ENCODE data around the gene VSIR.

Gene VSIR

GRCh38 chr10:71773221-71773971 is at the start of gene VSIR:
Gene VSIR, minus strand, starts transcription at chr10:71773520. Its CDS starts 81 bp downstream, at chr10:71773439.
- peak; percentile 96 for DNase-seq

- no peak for DNase-seq
Measured at GRCh38 chr10:71821909-71822763, 48.8 kb upstream of the VSIR start.

GRCh38 chr10:71820966-71821365 is 47.6 kb upstream of the VSIR start:
- DNase-seq: no peak

- no peak for DNase-seq
Measured at GRCh38 chr10:71819985-71820384, 46.7 kb upstream of the VSIR start.

- no peak for DNase-seq
Measured at GRCh38 chr10:71819441-71819861, 46.1 kb upstream of the VSIR start.

GRCh38 chr10:71818674-71819260 is 45.4 kb upstream of the VSIR start:
- no peak for DNase-seq

GRCh38 chr10:71817831-71818655 is 44.7 kb upstream of the VSIR start:
- no peak for DNase-seq

- DNase-seq: no peak
Measured at GRCh38 chr10:71816936-71817618, 43.8 kb upstream of the VSIR start.

- no peak for DNase-seq
Measured at GRCh38 chr10:71816421-71816851, 43.1 kb upstream of the VSIR start.

GRCh38 chr10:71815515-71816130 is 42.3 kb upstream of the VSIR start:
- no peak for DNase-seq

GRCh38 chr10:71814922-71815411 is 41.6 kb upstream of the VSIR start:
- no peak for DNase-seq

- DNase-seq: no peak
Measured at GRCh38 chr10:71812913-71813590, 39.7 kb upstream of the VSIR start.

GRCh38 chr10:71812016-71812912 is 38.9 kb upstream of the VSIR start:
- peak; percentile 84 for DNase-seq

- DNase-seq: no peak
Measured at GRCh38 chr10:71811351-71811750, 38.0 kb upstream of the VSIR start.

GRCh38 chr10:71810048-71810750 is 36.9 kb upstream of the VSIR start:
- DNase-seq: no peak

- no peak for DNase-seq
Measured at GRCh38 chr10:71809628-71810027, 36.3 kb upstream of the VSIR start.

- DNase-seq: no peak
Measured at GRCh38 chr10:71807557-71808510, 34.5 kb upstream of the VSIR start.

Data from stimulated activated CD4-positive, alpha-beta T cell treated with anti-CD3 and anti-CD28 coated beads, Interleukin-4, amount 100 ng/mL, for 1 hour (primary cell).